Measurements from ENCODE around the gene MAP6.

DNA sequence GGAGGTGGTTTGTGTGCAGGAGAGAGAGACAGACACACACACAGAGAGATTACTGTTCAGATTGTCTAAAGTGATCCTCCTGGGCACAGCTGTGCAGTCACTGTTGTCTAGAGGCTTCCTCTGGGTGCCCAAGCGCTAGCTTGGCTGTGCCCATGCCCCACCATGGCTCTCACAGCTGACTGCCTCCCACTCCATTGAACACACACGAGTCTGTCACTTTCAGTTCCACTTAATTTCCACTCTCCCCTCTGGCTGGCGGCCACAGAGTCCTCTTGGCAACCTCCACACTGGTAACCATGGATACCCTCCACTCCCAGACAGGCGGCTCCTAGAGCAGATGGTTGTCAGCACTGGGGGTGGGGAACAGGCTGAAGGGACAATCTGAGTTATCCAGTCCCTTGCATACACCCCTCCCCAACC lies 29.1 kb downstream of the MAP6 start:
- no peak for TF ChIP-seq EZH2 (optimal IDR thresholded peaks at IDR 0.05; ENCODE audit: low read depth, low read length)
- TF ChIP-seq, protein P1, sequence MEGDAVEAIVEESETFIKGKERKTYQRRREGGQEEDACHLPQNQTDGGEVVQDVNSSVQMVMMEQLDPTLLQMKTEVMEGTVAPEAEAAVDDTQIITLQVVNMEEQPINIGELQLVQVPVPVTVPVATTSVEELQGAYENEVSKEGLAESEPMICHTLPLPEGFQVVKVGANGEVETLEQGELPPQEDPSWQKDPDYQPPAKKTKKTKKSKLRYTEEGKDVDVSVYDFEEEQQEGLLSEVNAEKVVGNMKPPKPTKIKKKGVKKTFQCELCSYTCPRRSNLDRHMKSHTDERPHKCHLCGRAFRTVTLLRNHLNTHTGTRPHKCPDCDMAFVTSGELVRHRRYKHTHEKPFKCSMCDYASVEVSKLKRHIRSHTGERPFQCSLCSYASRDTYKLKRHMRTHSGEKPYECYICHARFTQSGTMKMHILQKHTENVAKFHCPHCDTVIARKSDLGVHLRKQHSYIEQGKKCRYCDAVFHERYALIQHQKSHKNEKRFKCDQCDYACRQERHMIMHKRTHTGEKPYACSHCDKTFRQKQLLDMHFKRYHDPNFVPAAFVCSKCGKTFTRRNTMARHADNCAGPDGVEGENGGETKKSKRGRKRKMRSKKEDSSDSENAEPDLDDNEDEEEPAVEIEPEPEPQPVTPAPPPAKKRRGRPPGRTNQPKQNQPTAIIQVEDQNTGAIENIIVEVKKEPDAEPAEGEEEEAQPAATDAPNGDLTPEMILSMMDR (IDR thresholded peaks at IDR 0.05; ENCODE audit: low read length) = no peak

Measured in MM.1S (cell line).